CMK (cell line): ENCODE data around the gene TSC2.
"Not testable (repeated sequence)": the region's sequence is repeated elsewhere in the genome, so short reads cannot be mapped to it uniquely, and the experiment has no call there.

Source experiments
- DNase-seq: peaks from one replicate; pipeline ENCODE4 v3.0.0-alpha.2; 2010; ENCODE audit warnings: low read depth

The TSC2 gene

DNA sequence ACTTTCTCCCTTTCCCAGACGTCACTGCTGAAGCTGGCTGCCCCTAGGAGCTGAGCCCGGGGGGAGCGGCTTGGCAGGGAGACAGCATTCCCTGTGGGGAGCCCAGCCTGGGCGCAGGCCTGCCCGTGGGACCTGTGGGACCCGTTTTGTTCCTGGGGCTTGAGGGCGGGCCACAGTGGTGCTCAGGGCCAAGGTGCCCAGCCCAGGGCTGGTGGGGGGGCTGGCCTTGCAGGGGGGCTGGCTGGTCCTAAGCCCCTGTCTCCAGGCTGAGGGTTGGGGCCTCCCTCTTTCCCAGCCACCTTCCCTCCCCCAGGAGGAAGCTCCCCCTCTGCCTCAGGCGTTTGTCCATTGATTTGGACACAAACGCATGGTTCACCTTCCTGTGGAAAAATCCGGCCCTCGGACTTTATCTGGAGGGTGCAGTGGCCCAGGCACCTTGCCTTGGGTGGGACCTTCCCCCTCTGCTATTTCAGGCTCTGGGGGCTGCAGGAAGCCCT lies 16.7 kb upstream of the TSC2 start:
- no peak for DNase-seq

DNA sequence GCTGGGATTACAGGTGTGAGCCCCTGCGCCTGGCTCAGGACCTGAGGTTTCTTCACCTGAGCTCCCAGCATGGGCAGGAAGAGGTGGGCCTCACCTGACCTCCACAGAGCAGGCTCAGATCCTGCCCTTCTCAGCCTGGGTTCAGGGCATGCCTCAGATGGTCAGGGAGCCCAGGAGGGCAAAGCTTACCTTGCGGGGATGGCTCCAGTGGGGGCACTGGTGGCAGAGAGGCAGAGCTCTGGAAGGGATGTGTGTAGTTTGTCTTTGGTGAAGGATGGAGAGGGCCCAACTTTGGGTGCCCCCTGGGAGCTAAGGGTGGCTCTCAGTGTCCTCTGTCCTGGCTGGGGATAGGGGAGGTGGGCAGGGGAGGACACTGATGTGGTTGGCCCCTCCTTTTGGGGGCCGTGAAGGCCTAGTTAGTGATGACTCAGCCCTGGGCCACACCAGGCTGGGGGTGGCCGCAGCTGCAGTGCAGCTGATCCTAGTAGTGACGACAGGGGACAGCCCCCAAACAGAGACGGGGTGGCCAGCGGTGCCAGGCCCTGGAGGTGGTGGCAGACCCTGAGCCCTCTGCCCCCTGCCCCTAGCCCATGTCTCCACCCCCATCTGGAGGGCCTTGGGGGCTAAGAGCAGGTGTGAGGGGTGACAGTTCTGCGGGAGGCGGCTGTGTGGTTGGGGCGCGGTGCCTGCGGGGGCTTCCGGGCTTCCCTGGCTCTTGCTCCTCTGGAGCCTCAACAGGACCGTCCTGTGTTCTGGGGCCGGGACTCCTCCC lies 15.3 kb upstream of the TSC2 start:
- no peak for DNase-seq

DNA sequence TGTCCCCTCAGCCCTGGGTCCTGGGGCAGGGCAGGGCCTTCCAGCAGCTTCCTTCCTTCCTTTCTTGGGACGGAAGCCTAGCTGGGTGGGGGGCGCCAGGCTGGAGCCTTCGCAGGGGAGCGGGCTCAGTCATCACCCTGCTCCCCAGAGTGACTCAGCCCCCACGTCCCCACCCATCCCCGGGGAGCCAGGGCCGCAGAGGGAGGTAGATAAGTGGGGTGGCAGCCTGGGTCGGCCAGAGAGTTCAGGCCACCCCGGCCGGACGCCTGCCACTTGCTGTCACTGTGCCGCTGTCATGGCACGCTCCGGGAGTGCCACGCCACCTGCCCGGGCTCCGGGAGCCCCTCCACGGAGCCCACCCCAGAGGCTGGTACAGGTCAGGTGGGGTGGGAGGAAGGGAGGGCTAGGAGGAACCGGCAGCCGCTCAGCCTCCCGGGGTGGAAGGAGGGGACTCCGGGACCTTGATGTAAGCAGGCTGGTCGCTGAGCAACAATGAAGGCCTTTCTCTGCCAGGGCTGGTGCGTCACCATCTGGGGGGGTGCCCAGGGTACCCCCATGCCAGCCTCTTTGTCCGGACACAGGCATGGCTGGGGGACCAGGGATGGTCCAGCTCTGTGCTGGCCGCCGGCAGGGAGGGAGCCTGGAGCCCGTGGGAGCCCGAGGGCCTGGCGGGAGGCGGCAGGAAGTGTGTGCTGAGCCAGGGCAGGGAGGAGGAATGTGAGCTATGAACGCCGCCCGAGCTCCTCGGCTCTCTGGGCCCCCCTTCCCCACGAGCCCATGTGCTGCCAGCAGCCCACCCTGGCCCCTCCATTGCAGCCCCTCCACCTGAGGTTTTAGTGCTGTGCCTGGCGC lies 14.5 kb upstream of the TSC2 start:
- no peak for DNase-seq

DNA sequence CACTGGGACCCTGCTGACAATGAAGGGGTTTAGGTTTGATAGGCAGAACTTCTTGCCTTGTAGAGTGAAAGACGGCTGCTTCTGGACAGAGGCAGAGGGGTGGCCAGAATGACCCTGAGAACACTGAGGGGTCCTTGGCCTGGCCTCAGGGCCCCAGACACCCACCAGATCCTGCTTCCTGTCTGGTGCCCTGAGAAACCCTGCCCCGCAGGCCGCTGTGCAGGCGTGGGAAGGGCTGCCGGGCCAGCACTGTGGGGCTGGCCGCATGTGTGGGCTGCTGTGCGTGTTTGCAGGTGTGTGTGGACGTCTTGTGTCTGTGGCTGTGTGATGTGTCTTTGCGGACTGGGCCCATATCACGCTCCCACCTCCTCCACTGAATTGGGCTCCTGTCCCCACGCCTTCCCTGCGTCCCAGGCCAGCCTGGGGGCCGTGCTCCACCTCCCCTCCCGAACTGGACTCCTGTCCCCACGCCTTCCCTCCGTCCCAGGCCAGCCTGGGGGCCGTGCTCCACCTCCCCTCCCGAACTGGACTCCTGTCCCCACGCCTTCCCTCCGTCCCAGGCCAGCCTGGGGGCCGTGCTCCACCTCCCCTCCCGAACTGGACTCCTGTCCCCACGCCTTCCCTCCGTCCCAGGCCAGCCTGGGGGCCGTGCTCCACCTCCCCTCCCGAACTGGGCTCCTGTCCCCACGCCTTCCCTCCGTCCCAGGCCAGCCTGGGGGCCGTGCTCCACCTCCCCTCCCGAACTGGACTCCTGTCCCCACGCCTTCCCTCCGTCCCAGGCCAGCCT lies 13.7 kb upstream of the TSC2 start:
- DNase-seq: not testable (repeated sequence)

- no peak for DNase-seq
These were observed 12.9 kb upstream of the TSC2 start for GRCh38 chr16:2034696-2035430.

DNA sequence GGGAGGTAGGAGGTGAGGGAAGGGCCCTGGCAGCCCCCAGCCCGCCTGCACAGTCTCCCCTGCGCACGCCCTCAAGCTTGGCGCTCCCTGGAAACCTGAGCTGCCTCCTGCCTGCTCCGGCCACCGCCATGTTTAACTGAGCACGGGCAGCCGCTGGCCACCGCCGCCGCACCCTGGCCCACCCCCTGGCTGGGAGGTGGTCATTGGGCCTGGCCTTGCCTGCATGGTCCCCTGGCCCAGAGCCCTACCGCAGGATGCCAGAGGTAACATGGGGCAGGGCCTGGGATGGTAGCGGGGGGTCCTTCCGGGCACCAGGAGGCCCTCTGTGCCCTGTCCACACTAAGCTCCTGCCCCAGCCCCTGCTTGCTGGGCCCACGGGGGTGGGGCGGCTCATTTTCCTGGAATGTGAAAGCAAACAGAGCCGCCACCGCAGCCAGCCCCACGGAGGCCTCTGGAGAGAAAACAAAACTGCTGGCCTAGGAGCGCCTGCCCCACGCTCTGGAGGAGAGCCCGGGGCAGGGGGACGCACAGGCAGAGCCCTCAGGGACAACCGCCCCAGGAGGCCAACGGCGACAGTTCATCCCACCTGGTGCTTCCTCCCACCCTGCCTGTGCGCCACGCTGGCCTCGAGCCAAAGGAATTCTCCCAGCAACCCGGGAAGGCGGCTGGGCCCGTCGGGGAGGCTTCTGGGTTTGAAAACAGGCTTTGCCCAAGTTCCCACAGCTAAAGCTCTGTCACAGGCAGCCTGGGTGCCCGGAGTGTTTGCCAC lies 12.2 kb upstream of the TSC2 start:
- DNase-seq: no peak

- DNase-seq: no peak
These were observed 11.4 kb upstream of the TSC2 start for GRCh38 chr16:2036200-2036966.

DNA sequence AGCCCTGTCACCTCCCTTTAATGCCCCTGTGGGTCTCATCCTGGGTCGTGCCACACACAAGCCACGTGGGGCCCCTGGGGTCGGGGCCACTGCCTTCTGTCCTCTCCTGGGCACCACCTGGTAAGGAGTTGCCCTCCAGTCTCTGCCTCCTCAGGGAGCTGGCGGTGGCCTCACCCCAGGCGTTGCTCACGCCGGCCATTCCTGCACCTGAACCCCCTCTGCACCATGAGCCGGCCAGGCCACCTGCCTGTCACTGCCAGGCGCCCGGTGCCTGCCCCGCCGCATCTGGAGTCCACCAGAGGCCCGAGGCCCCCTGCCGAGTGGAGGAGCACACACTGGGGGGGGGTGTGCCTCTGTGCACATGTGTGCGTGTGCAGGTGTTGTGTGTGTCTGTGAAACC lies 10.7 kb upstream of the TSC2 start:
- no peak for DNase-seq

DNA sequence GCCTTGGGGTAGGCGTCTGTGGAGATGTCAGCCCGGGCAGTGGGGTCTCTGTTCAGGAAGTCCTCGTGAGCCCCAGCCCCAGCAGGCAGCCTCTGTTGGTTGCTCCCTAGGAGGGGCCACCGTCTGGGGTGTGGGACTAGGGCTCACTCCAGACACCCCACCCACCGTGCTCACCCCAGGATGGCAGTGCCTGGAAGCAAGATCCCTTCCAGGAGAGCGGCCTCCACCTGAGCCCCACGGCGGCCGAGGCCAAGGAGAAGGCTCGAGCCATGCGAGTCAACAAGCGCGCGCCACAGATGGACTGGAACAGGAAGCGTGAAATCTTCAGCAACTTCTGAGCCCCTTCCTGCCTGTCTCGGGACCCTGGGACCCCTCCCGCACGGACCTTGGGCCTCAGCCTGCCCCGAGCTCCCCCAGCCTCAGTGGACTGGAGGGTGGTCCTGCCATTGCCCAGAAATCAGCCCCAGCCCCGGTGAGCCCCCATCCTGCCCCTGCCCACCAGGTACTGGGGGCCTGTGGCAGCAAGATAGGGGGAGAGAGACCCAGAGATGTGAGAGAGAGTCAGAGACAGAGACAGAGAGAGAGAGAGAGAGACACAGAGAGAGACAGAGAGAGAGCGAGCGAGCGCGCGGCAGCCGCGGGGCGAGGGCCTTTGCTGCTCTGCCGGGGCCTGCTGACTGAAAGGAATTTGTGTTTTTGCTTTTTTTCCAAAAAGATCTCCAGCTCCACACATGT lies 10.0 kb upstream of the TSC2 start:
- no peak for DNase-seq

DNA sequence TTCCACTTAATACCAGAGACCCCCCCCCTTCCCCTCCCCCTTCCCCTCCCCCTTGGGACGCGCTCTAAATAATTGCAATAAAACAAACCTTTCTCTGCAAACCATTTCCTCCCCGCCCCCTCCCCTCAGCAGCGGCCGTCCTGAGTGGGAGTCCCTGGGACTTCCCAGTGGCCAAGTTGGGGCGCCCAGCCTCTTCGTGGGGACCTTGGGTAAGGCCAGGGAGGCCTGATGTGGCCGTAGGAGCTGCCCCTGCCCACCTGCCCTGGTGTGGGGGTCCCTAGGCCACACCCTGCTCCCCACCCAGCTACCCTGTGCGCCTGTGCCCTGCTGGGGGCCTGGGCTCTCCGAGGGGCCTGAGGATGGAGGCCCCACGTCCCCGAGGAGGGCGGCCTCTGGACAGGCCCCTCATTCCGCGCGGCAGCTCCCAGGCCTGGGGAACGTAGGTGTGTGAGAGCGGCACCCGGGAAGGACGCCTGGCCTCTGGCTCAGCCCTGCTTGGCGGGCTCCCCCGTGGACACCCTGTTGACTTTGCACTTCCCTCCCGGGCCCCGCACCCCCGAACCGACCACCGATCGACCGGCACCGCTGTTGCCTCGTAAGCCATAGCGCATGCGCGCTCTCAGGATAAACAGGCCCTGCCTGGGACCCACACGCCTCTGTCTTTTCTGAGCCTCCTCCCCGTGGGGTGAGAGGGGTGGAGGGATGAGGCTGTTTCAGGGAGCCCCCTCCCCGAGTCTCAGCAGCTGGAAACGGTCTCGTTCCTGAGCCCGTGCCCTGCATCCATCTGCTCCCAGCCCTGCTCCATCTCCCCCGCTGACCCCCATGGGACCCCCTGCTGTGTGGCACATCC lies 9.2 kb upstream of the TSC2 start:
- DNase-seq: no peak

DNA sequence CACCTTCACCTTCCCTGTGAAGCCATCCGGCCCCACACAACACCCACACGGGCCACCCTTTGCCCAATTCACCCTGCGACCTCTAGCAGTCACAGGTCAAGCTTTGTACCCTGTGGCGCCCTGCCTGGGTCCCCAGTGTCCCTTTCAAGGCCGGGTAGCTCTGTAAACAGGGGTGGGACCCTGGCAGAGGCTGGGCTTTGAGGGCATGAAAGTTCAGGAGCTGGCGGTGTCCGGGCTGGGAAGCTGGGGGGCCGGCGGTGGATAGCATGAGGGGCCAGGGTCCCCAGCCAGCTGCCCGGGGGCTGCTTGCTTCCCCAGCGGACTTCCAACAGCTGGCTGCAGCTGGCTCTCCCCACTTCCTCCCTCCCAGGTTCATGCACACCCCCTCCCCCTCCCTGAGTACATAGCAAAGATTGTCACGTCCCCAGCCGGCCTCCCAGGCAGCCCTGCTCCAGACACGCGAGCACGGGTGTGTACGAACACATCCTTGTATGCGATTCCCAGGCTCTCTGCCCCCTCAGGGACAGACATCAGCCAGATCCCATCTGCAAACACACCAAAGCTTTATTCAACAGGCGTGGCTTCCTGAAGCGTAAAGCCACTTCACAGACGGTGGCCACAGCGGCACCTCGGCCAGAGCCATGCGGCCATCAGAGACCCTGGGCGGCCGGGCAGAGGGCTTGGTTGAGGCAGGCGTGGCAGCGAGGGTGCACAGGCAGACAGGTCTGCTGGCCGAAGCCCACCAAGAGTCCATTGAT lies 8.3 kb upstream of the TSC2 start:
- DNase-seq: no peak

- no peak for DNase-seq
These were observed 7.6 kb upstream of the TSC2 start for GRCh38 chr16:2040041-2040786.

- DNase-seq: no peak
These were observed 6.8 kb upstream of the TSC2 start for GRCh38 chr16:2040787-2041522.

DNA sequence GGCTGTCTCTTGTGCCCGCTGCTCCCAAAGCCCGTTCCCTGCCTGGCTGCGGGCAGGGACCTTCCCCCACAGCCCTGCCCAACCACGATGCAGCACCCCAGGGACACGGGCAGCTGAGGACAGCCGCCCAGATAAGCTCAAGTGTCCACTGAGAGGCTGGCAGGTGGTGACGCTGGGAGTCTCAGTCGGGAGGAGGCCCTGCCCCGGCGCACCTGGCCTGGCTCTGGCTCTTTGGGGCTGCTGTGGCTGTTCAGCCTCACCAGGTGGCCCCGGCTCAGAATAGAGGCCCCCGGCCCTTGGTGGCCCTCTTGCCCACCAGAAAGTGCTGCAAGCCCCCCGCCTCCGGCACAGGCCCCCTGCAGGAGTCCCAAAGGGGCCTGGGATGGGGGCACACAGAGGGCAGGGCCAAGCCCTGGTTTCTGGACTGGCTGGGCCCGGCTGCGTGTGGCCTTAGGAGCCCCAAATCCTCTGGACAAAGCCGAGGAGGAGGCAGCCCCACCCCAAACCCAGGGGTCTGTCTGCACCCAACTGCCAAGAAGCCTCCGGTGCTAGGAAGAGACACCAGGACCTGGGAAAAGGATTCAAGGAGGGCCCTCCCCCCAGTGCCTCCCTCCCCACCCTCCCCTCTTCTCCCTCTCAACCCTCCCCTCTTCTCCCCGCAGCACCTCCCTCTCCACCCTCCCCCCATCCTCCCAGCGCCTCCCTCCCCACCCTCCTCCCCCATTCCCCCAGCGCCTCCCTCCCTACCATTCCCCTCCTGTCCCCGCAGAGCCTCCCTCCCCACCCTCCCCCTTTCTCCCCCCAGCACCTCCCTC lies 5.4 kb upstream of the TSC2 start:
- no peak for DNase-seq

GRCh38 chr16:2042986-2043666 lies 4.7 kb upstream of the TSC2 start:
- no peak for DNase-seq
